Chondrocyte (in vitro differentiated cells): ENCODE results near the gene ACOT4. TPM values are rescaled to one million over a fixed set of nuclear protein-coding genes. Genes with fewer than 3 reads are reported as not detected.
"Not testable (repeated sequence)": the region's sequence is repeated elsewhere in the genome, so short reads cannot be mapped to it uniquely, and the experiment has no call there.

Experiments used
- DNase-seq: peaks from one replicate; pipeline ENCODE4 v3.0.0; 2021; ENCODE audit warnings: mixed read lengths, low spot score
- H3K27ac Mint-ChIP-seq: one replicate; pipeline ENCODE4 v1.8.0; 2021; ENCODE audit warnings: mild to moderate bottlenecking, moderate library complexity, mixed read lengths; ENCODE audit not compliant: unreplicated experiment
- H3K27me3 Mint-ChIP-seq: 2 replicates; pipeline ENCODE4 v1.8.0; 2021; ENCODE audit warnings: low read depth, mixed read lengths
- H3K36me3 Mint-ChIP-seq: 2 replicates; pipeline ENCODE4 v1.8.0; 2021; ENCODE audit warnings: low read depth, mixed read lengths
- H3K4me1 Mint-ChIP-seq: 2 replicates; pipeline ENCODE4 v1.8.0; 2021; ENCODE audit warnings: low read depth, mild to moderate bottlenecking, mixed read lengths
- H3K4me3 Mint-ChIP-seq: one replicate; pipeline ENCODE4 v1.8.0; 2021; ENCODE audit warnings: mild to moderate bottlenecking, moderate library complexity, mixed read lengths; ENCODE audit not compliant: unreplicated experiment
- H3K9me3 Mint-ChIP-seq: 2 replicates; pipeline ENCODE4 v1.8.0; 2021; ENCODE audit warnings: low read depth, mixed read lengths
- total RNA-seq: library from RNA; stranded (reverse); gene quantifications from 3 replicates; pipeline ENCODE4 v1.2.1, GENCODE V29; 2021
- TF ChIP-seq, protein P1 (sequence below): fragments of 200-600 bp; sonication (generic); IDR thresholded peaks from 2 replicates; pipeline ENCODE4 v1.5.0; 2021; ENCODE audit warnings: antibody characterized with exemption, mild to moderate bottlenecking, moderate library complexity

ACOT4 gene
- total RNA-seq, 1 donor from 2014 or later = 4.0 TPM

DNA sequence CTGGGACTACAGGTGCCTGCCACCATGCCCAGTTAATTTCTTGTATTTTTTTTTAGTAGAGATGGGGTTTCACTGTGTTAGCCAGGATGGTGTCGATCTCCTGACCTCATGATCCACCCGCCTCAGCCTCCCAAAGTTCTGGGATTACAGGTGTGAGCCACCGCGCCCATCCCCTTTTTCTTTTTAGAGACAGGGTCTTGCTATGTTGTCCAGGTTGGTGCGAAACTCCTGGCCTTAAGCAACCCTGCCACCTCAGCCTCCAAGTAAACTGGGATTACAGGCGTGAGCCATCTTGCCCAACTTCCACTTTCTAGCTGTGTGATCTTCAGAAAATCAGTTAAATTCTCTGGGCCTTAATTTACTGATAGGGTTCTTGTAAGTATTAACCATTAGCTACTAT lies 24.7 kb upstream of the ACOT4 start:
- not testable (repeated sequence) for H3K4me3 Mint-ChIP-seq, H3K36me3 Mint-ChIP-seq, H3K27ac Mint-ChIP-seq, H3K27me3 Mint-ChIP-seq, DNase-seq
- Mint-ChIP-seq H3K4me1 (peaks cover 32% of the 10 kb centered on the region), H3K9me3 (peaks cover 11% of the 10 kb centered on the region)

DNA sequence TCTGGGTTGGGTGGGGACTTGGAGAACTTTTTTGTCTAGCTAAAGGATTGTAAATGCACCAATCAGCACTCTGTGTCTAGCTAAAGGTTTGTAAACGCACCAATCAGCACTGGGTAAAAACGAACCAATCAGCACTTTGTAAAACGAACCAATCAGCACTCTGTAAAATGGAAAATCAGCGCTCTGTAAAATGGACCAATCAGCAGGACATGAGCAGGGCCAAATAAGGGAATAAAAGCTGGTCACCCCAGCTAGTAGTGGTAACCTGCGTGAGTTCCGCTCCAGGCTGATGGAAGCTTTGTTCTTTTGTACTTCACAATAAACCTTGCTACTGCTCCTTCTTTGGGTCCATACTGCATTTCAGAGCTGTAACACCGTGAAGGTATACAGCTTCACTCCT lies 24.3 kb upstream of the ACOT4 start:
- TF ChIP-seq, protein P1, sequence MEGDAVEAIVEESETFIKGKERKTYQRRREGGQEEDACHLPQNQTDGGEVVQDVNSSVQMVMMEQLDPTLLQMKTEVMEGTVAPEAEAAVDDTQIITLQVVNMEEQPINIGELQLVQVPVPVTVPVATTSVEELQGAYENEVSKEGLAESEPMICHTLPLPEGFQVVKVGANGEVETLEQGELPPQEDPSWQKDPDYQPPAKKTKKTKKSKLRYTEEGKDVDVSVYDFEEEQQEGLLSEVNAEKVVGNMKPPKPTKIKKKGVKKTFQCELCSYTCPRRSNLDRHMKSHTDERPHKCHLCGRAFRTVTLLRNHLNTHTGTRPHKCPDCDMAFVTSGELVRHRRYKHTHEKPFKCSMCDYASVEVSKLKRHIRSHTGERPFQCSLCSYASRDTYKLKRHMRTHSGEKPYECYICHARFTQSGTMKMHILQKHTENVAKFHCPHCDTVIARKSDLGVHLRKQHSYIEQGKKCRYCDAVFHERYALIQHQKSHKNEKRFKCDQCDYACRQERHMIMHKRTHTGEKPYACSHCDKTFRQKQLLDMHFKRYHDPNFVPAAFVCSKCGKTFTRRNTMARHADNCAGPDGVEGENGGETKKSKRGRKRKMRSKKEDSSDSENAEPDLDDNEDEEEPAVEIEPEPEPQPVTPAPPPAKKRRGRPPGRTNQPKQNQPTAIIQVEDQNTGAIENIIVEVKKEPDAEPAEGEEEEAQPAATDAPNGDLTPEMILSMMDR = no peak
- H3K36me3 Mint-ChIP-seq = peaks cover 8% of the 10 kb centered on the region
- peaks cover 7% of the 10 kb centered on the region for H3K9me3 Mint-ChIP-seq
- H3K27ac Mint-ChIP-seq = no peak overlapping the region
- peaks cover 32% of the 10 kb centered on the region for H3K4me1 Mint-ChIP-seq
- H3K27me3 Mint-ChIP-seq = no peaks in the 10 kb centered on the region
- no peak for DNase-seq
- H3K4me3 Mint-ChIP-seq = peak overlapping the region; percentile 92

DNA sequence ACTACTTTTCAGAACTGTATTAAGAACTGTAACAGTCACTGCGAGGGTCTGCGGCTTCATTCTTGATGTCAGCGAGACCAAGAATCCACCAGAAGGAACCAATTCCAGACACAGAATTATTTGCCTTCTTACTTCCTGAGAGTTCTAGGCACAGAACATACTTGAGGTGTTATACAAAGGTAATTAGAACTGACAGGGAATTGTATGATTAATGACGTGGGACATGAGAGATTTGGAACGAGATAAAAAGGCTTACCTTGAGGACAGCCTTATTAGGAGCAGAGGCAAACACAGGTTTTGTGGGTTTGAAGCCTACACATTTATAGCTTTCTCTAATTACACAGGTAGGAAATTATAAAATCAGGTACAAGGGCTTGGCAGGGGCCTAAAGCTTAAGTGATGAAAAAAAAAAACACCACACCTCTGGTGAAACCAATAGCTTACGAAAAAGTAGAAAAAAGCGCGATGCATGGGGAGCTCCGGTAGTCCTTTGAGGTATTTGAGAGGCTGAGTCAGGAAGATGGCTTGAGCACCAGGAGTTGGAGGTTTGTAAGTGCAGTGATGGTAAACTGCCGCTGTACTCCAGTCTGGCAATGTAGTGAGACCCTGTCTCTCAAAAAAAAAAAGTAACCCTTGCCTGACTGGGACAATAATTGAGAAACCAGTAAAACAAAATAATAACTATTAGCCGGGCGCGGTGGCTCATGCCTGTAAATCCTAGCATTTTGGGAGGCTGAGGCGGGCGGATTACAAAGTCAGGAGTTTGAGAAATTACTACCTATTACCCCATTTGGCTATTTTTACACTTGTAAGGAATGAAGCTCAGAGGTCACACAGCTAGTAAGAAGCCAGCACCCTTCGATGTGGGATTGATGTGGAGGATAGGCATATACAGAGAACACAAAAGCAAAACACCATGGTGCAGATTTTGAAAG lies 23.5 kb upstream of the ACOT4 start:
- H3K9me3 Mint-ChIP-seq = no peaks in the 10 kb centered on the region
- peak overlapping the region; percentile 95 for H3K27ac Mint-ChIP-seq
- H3K27me3 Mint-ChIP-seq = no peaks in the 10 kb centered on the region
- H3K36me3 Mint-ChIP-seq = peaks cover 4% of the 10 kb centered on the region
- peak overlapping the region; percentile 92 for H3K4me3 Mint-ChIP-seq
- no peak for DNase-seq
- peaks cover 32% of the 10 kb centered on the region for H3K4me1 Mint-ChIP-seq
- TF ChIP-seq, protein P1 = no peak

DNA sequence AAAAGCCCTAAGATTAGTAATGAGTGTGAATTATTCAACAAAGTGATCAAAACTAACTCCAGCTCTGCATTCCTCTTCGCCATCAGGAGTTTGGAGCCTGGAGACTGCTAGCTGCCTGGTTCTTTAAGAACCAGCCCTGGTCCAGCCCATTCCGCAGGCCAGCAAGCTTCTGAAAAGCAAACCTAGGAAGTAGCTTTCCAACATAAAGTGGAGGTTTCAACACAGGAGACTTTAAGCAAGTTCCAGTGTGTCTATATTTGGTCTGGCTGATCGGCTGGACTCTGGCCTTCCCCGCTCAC lies 22.8 kb upstream of the ACOT4 start:
- H3K36me3 Mint-ChIP-seq, H3K9me3 Mint-ChIP-seq, DNase-seq, H3K27me3 Mint-ChIP-seq: not testable (repeated sequence)
- Mint-ChIP-seq H3K4me3 (peak overlapping the region; percentile 92), H3K27ac (peak overlapping the region; percentile 95), H3K4me1 (peaks cover 32% of the 10 kb centered on the region)
- TF ChIP-seq, protein P1 = peak; percentile 42

DNA sequence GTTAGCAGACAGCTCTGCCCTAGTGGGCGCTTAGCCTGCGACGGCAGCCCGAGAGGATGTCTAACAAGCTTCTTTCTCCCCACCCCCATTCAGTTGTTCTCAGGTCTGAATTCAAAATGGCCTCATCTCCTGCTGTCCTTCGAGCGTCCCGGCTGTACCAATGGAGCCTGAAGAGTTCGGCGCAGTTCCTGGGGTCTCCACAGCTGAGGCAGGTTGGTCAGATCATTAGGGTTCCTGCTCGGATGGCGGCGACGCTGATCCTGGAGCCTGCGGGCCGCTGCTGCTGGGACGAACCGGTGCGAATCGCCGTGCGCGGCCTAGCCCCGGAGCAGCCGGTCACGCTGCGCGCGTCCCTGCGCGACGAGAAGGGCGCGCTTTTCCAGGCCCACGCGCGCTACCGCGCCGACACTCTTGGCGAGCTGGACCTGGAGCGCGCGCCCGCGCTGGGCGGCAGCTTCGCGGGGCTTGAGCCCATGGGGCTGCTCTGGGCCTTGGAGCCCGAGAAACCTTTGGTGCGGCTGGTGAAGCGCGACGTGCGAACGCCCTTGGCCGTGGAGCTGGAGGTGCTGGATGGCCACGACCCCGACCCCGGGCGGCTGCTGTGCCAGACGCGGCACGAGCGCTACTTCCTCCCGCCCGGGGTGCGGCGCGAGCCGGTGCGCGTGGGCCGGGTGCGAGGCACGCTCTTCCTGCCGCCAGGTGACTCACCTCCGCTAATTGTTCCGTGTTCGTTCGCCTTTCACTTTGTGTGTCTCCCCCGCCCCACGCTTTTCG lies 22.3 kb upstream of the ACOT4 start, which contains the start of gene ACOT2:
ACOT2 (plus strand) TSS at position 29 of the 774 bp plus-strand sequence; CDS start at position 57, 28 bp downstream.
- H3K4me3 Mint-ChIP-seq = peak within 1 kb of the TSS; percentile 92
- DNase-seq, H3K27me3 Mint-ChIP-seq, H3K36me3 Mint-ChIP-seq, H3K9me3 Mint-ChIP-seq: not testable (repeated sequence)
- peak within 1 kb of the TSS; percentile 95 for H3K27ac Mint-ChIP-seq
- peaks cover 32% of the 10 kb centered on the region for H3K4me1 Mint-ChIP-seq

DNA sequence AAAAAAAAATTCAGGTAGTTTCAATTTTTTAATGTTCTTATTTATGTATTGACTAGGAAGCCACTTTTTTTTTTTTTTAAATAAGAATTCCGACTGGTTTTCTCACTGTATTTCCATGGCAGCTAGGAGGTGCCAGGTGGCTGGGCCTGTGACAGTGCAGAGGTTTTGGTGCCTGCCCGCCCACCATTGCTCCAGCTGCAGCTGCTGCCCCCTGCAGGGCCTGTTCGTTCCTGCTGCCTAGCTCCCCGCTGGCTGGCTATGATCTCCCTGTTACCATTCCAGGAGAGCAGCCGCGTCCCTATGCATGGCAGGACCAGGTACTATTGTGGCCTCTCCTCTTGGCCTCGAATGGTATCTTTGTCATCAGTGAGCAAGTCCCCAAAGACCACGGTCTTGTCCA lies 20.8 kb upstream of the ACOT4 start:
- DNase-seq, H3K36me3 Mint-ChIP-seq, H3K27me3 Mint-ChIP-seq, H3K9me3 Mint-ChIP-seq: not testable (repeated sequence)
- Mint-ChIP-seq H3K27ac (peak overlapping the region; percentile 92), H3K4me1 (peaks cover 32% of the 10 kb centered on the region), H3K4me3 (peak overlapping the region; percentile 92)
- TF ChIP-seq, protein P1 = peak; percentile 78

DNA sequence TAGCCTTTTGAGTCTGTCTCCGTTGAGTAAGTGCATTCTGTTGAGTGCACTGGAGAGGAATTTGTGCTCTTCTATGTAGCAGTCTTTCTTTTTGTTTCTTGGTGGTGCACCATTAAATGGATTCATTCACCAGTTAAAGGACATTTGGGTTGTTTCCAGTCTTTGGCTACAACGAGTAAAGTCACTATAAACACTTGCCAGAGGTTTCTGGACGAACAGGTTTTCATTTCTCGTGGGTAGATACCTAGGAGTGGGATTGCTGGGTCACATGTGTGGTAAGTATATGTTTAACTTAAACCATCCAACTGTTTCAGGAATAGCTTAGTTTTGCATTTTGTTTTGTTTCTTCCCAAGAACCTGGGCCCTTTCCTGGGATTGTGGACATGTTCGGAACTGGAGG lies 18.6 kb upstream of the ACOT4 start:
- peaks cover 22% of the 10 kb centered on the region for H3K4me1 Mint-ChIP-seq
- H3K27ac Mint-ChIP-seq, H3K27me3 Mint-ChIP-seq, H3K36me3 Mint-ChIP-seq, H3K9me3 Mint-ChIP-seq, DNase-seq, H3K4me3 Mint-ChIP-seq: not testable (repeated sequence)

DNA sequence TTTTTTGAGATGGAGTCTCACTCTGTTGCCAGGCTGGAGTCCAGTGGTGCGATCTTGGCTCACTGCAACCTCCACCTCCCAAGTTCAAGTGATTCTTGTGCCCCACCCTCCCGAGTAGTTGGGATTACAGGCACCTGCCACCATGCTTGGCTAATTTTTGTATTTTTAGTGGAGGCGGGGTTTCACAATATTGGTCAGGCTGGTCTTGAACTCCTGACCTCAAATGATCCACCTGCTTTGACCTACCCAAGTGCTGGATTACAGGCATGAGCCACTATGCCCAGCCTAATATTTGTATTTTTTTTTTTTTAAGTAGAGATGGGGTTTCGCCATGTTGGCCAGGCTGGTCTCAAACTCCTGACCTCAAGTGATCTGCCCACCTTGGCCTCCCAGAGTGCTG lies 17.9 kb upstream of the ACOT4 start:
- H3K4me1 Mint-ChIP-seq = peaks cover 14% of the 10 kb centered on the region

DNA sequence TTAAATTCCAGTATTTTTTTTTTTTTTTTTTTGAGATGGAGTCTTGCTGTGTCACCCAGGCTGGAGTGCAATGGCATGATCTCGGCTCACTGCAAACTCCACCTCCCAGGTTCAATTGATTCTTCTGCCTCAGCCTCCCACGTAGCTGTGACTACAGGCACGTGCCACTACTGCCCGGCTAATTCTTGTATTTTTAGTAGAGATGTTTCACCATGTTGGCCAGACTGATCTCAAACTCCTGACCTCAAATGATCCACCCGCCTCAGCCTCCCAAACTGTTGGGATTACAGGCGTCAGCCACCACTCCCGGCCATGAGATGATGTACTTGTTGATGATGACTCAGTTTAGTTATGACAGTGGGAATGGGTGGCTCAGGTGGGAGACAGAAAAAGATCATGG lies 17.4 kb upstream of the ACOT4 start:
- Mint-ChIP-seq H3K36me3 (peaks cover 10% of the 10 kb centered on the region), H3K4me1 (peaks cover 12% of the 10 kb centered on the region)
- H3K27me3 Mint-ChIP-seq, H3K27ac Mint-ChIP-seq, H3K4me3 Mint-ChIP-seq, DNase-seq, H3K9me3 Mint-ChIP-seq: not testable (repeated sequence)

More for the DNA sequence above, 17.9 kb upstream of the ACOT4 start:
- H3K9me3 Mint-ChIP-seq, H3K27me3 Mint-ChIP-seq, H3K27ac Mint-ChIP-seq, H3K4me3 Mint-ChIP-seq, DNase-seq: not testable (repeated sequence)
- peaks cover 10% of the 10 kb centered on the region for H3K36me3 Mint-ChIP-seq
